GM03348 (cell line): ENCODE results near the gene ENTPD7.
"Not testable (repeated sequence)": the region's sequence is repeated elsewhere in the genome, so short reads cannot be mapped to it uniquely, and the experiment has no call there.

Experiments
- DNase-seq: peaks from one replicate; pipeline ENCODE4 v3.0.0; 2012; ENCODE audit warnings: low spot score

ENTPD7 gene

DNA sequence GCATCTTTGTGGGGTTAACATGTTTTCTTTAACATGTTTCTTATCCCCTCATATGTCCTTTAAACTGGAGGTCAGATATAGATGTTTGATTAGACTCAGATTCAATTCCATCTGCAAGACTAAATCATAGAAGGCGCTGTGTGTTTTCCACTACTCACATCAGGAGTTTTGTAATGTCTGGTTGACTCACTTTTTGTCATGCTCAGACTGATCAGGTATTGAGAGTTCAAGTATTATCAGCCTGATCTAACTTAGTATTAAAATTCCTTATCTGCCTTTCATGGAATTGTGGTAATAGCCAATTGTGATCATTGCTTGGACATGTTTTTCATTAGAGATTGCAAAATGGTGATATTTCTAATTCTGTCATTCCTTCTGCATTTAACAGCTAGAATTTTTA, 30.2 kb downstream of the ENTPD7 start:
- DNase-seq = no peak

- peak; percentile 57 for DNase-seq
These were observed 34.7 kb downstream of the ENTPD7 start for GRCh38 chr10:99693933-99694583.

GRCh38 chr10:99695761-99696160, 36.5 kb downstream of the ENTPD7 start:
- DNase-seq = peak; percentile 50

- no peak for DNase-seq
These were observed 39.3 kb downstream of the ENTPD7 start for GRCh38 chr10:99698504-99699080.

DNA sequence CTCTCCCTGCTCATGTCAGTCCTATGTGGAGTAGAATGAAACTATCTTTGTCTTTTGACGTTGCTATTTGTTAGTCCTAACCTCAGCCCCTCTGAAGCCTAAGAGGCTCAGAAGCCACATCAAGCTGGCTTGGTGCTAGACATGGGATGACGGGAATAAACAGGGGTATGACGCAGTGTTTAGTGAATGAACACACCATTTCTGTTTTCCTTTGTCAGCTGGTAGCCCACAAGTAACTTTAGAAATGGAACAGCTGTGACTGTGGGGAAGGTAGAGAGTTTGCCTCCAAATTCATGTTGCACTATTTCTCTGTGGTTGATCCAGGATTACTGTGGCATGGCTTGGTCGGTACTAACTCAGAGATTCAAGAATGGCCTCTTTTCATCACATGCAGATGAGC, 41.3 kb downstream of the ENTPD7 start:
- DNase-seq = no peak

DNA sequence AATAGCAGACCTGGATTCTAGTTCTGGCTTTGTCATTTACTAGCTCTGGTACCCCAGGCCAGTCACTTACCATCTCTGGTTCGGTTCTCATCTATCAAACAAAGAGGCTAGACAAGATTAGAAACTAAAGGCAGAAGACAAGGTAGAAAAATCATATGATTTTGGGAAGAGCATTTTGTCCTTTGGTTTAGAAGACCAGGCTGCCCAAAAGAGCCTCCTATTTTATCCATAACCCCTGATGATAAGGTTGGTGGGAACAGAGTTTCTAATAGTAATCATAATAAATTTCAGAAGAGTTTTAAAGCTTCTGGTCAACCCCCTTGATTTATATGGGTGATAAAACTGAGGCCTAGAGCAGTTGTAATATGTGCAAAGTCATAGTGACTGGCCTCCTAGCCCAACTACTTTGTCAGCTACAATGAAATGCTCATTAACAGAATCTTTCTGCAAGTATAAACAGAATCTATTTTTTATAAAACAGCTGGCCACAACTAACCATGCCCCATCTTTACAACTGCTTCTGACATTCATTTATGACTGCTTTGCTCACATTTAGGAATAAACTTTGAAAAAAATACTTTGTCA, 49.2 kb downstream of the ENTPD7 start:
- peak; percentile 21 for DNase-seq

DNA sequence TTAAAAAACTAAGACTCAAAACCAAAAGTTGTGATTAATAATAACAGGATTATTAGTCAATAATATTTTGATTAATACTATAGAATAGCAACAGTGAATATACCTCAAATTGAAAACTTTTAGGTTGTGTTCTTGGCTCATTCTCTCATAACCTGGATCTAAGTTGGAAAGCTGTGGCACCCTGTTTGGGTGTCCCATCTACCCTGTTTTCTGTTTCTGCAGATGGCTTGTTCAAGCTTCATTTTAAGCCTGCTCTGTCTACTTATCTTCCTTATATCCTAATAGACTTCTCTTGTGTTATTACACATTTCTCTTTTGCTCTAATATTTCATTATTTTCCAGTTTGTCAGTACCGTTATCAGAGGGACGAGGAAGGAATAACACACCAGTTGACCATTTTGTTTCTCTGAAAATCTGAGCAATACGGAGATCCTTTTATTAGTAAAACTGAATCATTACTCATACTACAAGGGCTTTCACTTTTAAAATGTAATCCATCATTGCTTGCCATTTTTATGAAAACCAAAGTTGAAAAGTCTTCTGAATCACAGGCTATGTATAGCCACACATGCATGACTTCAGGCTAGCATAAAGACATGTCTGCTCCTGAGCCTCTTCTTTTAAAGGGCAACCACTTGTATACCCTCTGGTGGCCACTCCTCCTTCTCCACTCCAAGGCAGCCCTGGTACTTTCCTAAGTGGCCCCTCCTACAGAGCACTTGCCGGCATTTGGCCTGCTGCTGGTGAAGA, 50.3 kb downstream of the ENTPD7 start:
- DNase-seq = peak; percentile 47

DNA sequence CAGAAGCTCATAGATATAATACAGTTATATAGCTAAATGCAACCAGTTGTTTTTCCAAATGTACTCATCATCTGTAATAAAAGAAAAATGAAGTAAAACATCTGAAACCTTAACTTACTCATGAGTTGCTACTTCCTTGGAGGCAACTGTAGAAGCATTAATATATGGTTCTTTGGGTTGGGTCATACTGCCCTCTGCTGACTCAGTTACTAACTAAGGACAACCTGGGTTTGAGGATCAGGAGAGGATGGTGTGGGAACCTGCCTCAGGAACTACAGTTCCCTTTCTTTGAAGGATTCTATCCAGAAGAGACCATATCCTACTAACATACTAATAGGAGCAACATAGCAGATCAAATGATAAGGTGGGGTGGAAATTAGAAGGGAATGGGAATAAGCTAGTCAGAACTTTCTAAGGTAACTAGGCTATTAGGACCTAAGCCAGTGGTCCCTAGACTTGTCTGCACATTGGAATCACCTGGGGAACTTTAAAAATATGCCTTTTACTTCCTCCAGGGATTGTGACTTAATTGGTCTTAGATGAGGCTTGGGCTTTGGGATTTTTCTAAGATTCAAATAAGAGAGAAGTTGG, 51.9 kb downstream of the ENTPD7 start:
- DNase-seq = peak; percentile 63

DNA sequence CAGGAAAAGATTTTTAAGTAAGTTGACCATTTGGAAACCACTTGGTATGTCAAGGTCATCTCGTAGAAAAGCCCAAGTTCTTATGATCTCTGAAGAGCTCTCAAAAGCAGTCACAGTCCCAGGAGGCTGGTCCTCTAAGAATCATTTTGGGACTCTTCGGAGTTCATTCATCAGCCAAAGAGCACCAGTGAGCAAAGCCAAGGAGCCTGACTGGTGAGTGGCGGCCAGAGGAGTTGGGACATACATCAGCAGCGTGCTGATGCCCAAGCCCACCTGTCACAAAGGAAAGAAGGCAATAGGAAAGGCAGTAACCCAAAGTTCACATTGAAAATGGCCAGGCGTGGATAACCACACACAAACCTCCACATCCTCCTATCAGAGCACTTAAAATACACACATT, 55.1 kb downstream of the ENTPD7 start:
- DNase-seq = no peak

GRCh38 chr10:99720387-99720786, 61.1 kb downstream of the ENTPD7 start:
- DNase-seq = no peak

- no peak for DNase-seq
These were observed 70.7 kb downstream of the ENTPD7 start for GRCh38 chr10:99730026-99730425.

DNA sequence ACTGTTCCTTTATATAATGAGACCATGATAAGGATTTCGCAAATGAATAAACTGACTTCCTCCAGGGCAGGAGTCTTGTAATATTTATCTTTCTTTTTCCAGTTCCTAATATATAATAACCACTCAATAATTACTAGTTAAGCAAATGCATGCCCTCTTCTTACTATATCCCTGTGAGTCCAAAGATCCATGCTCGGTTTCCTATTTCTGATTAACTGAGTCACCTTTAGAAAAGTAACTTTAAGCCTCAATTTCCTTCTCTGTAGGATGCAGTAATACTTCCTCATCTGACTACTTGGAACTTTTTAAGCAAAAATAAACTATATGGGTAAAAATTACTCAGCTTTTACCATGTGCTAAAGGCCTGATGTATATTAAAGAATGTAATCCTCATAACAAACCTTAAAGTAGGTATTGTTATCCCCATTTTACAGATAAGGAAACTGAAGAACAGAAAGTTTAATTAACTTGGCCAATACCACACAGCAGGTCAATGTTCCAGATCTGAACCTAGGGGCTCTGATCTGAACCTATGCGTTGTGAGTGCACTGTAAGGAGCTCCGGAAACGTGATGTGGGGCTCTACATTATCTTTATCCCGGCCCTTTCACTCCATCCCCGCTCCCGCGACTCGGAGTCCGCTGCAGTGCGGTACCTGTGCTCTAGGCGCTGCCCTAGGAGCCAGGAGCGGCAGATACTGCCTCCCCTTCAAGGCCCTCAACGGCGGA, 72.2 kb downstream of the ENTPD7 start:
- DNase-seq = no peak

GRCh38 chr10:99732033-99732842, 72.9 kb downstream of the ENTPD7 start, which contains the start of the genes COX15 and CUTC:
COX15 (minus strand) TSS chr10:99732127; CDS start chr10:99732049, 78 bp downstream.
CUTC (plus strand) TSS chr10:99732234; CDS start chr10:99732349, 115 bp downstream.
- DNase-seq = peak; percentile 99

- peak; percentile 15 for DNase-seq
These were observed 74.1 kb downstream of the ENTPD7 start for GRCh38 chr10:99733366-99733765.

DNA sequence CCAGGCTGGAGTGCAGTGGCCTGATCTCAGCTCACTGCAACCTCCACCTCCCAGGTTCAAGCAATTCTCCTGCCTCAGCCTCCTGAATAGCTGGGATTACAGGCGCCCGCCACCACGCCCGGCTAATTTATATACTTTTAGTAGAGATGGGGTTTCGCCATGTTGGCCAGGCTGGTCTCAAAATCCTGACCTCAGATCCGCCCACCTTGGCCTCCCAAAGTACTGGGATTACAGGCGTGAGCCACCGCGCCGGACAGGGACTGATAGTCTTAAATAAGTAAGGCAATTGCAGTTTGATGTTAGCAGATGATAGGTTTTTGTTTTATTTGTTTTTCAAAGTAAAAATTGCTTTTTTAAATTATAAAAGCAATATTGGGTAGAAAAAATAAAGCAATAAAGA, 74.8 kb downstream of the ENTPD7 start:
- DNase-seq = not testable (repeated sequence)

GRCh38 chr10:99740260-99740659, 81.0 kb downstream of the ENTPD7 start:
- no peak for DNase-seq

GRCh38 chr10:99740933-99741559, 81.7 kb downstream of the ENTPD7 start:
- no peak for DNase-seq

DNA sequence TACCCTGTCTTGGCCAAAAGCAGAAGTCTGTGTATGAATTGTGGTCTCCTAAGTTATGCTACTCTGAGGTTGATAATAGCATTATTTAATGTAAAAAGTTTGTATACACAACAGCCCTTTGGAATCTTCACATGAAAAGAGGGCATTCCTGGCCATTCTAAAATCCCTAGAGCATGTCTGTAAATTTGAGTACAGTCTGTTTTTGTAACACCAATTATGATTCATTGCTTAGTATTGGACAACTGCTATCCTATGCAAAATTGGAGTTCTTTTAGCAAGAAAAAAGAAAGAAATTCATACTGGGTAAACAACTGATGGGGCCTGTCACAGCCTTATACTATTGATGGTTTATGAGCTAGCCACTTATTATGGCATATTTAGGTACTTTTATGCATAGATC, 82.9 kb downstream of the ENTPD7 start:
- no peak for DNase-seq

- peak; percentile 23 for DNase-seq
These were observed 83.4 kb downstream of the ENTPD7 start for GRCh38 chr10:99742701-99743100.

DNA sequence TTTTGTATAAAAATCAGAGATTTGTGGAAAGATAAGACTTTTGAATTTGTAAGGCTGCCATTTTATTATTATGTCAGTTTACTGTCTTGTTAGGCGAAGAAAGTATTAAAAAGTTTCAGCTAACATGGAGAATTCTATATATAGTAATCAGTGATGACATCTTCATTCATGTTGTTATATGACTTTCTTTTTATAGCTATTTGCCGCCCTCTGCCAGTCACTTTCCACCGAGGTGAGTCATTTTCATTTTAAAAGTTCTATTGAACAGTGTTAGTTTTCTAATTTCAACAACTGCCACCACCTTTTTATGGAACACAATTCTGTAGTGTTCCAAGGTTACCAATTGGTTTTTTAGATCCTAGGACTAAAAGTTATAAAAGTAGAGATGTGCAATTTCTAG, 84.5 kb downstream of the ENTPD7 start:
- no peak for DNase-seq
